ENCODE data around the gene KTN1. TPM values are rescaled to one million over a fixed set of nuclear protein-coding genes. Genes with fewer than 3 reads are reported as not detected.

Gene KTN1
- total RNA-seq, 1 donor from 2014 or later = 123 TPM

DNA sequence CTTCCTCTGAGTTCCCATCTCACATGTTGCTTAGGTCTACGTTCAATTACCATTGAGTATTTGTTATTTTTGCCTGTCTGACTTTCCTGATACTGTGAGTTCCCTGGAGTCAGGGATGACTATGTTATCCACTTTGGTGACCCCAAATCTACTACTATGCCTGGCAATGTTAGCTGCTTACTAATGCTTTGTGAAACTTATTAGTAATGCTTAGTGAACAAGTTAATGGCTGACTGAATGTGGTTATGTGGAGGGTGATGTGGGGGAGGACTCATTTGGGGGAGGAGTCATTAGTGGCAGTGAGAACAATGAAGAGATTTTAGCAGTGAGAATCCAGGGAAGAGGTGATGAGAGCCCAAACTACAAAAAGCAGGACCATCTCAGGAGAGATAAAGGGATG, 121.6 kb downstream of the KTN1 start:
- Mint-ChIP-seq H3K4me3 (no peak overlapping the region), H3K36me3 (ENCODE audit: low read depth) (no peaks in the 10 kb centered on the region), H3K4me1 (ENCODE audit: low read depth) (no peaks in the 10 kb centered on the region), H3K27me3 (ENCODE audit: insufficient read depth) (no peaks in the 10 kb centered on the region), H3K27ac (no peak overlapping the region), H3K9me3 (no peaks in the 10 kb centered on the region)
- intact Hi-C loops (cut with micrococcal nuclease) = no loop called here
- DNase-seq (ENCODE audit: low spot score) = no peak

DNA sequence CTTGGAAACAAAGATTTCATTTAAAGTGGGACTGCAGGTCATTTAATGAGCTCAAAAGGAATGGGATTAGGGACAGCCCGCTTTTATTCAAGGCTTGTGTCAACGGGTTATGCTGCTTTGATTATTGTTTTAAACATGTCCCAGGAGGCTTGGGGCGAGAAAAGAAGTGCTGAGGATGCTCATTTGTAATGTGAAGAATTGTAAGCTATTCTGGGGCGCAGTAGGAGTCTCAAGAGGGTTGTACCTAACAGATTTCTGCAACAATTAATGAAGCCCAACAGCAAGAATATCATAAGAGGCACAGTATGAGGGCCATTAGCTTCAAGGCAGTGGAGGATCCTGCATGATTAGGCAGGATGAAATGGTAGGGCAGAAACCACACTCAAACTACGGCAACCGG, 122.5 kb downstream of the KTN1 start:
- no peaks in the 10 kb centered on the region for H3K4me1 Mint-ChIP-seq (ENCODE audit: low read depth)
- intact Hi-C loops (cut with micrococcal nuclease) = no loop called here
- no peaks in the 10 kb centered on the region for H3K36me3 Mint-ChIP-seq (ENCODE audit: low read depth)
- no peaks in the 10 kb centered on the region for H3K9me3 Mint-ChIP-seq
- no peak overlapping the region for H3K27ac Mint-ChIP-seq
- DNase-seq (ENCODE audit: low spot score) = no peak
- H3K27me3 Mint-ChIP-seq (ENCODE audit: insufficient read depth) = no peaks in the 10 kb centered on the region
- H3K4me3 Mint-ChIP-seq = no peak overlapping the region

DNA sequence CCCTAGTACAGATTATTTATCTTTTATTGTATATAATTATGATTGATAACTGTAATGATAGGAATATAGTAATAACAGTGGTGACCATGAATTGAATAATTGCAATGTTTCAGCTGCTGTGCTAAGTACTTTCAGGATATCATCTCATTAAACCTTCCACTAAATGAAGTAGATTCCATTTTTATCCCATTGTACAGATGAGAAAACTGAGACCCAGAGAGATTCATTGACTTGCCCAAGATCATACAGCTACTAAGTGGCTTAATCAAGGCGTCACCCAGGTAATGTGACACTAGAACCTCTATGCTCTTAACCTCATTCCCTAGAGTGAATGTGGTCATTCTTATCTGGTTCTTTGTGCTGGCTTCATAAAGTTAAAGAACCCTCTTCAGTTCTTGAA, 124.6 kb downstream of the KTN1 start:
- H3K9me3 Mint-ChIP-seq = no peaks in the 10 kb centered on the region
- H3K27me3 Mint-ChIP-seq (ENCODE audit: insufficient read depth) = no peaks in the 10 kb centered on the region
- no peak overlapping the region for H3K4me3 Mint-ChIP-seq
- H3K36me3 Mint-ChIP-seq (ENCODE audit: low read depth) = no peaks in the 10 kb centered on the region
- intact Hi-C loops (cut with micrococcal nuclease) = no loop called here
- no peaks in the 10 kb centered on the region for H3K4me1 Mint-ChIP-seq (ENCODE audit: low read depth)
- no peak overlapping the region for H3K27ac Mint-ChIP-seq
- DNase-seq (ENCODE audit: low spot score) = no peak

DNA sequence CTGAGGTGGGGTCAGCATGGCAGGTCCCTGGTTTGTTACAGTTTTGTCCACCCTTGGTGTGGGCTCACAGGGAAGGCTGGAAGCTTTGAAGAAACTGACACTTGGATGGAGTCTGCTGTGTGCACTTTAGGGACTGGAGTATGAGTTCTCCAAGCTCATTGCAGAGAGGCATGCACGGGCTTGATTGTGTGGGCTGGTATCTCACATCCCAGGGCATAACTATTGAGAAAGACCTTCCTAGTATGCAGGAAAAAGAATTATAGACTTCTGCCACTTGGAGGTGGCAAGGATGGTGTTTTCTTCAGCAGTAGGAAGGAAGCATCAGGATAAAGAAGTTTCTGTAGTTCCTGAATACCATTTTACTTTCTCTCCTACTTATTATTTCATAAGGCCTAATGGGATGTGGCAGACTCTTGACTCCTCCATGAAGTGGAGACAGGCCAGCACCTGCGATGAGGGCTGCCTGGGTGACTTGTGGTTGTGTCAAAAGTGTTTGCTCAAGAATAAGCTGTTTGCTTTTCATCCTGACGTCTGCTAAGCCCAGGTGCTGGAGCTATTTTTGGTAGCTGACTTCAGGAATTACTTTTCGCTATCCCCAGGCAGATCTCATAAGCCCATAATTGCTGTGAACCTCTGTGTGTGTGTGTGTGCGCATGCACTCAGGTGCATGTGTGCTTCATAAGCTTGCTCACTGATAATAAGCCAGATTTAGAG, 125.8 kb downstream of the KTN1 start:
- Mint-ChIP-seq H3K27ac (no peak overlapping the region), H3K4me1 (ENCODE audit: low read depth) (no peaks in the 10 kb centered on the region), H3K27me3 (ENCODE audit: insufficient read depth) (no peaks in the 10 kb centered on the region), H3K4me3 (no peak overlapping the region), H3K36me3 (ENCODE audit: low read depth) (no peaks in the 10 kb centered on the region), H3K9me3 (no peaks in the 10 kb centered on the region)
- intact Hi-C loops (cut with micrococcal nuclease) = no loop called here
- no peak for DNase-seq (ENCODE audit: low spot score)

DNA sequence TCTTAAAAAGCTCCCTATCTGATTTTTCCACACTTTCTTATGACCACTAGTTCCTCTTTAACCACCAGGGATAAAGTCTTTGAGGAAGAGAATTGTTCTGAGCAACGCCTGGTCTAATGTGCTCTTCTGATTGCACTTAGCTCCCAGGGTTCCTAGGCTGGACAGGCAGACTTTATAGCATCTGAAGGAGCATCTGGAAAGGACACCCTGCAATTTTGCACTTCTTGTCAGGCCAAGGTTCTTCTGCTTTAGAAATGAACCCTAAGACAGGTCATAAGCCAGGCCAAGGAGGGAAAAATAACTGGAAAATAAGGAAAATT, 126.3 kb downstream of the KTN1 start:
- no peak for DNase-seq (ENCODE audit: low spot score)
- Mint-ChIP-seq H3K9me3 (no peaks in the 10 kb centered on the region), H3K36me3 (ENCODE audit: low read depth) (no peaks in the 10 kb centered on the region), H3K4me1 (ENCODE audit: low read depth) (no peaks in the 10 kb centered on the region), H3K4me3 (no peak overlapping the region), H3K27me3 (ENCODE audit: insufficient read depth) (no peaks in the 10 kb centered on the region), H3K27ac (no peak overlapping the region)
- intact Hi-C loops (cut with micrococcal nuclease) = no loop called here

DNA sequence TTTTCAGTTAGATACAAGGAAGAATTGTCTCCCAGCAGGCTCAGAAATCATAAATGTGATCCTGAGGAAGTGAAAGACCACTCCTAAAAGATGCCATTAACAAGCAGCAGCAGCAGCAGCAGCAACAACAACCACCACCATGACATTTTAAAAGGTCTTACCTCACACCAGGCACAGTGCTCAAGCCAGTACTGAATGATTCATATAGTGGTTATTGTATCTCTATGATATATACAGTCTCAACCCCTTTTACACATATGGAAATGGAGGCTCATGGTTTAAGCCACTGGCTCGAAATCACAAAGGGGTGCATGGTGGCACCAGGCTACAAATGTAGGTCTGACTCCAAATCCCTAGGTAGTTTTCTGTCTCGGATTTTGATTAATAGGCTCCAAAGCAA, 126.9 kb downstream of the KTN1 start:
- Mint-ChIP-seq H3K27ac (no peak overlapping the region), H3K4me3 (no peak overlapping the region), H3K27me3 (ENCODE audit: insufficient read depth) (no peaks in the 10 kb centered on the region), H3K36me3 (ENCODE audit: low read depth) (no peaks in the 10 kb centered on the region), H3K4me1 (ENCODE audit: low read depth) (no peaks in the 10 kb centered on the region), H3K9me3 (no peaks in the 10 kb centered on the region)
- DNase-seq (ENCODE audit: low spot score) = no peak
- intact Hi-C loops (cut with micrococcal nuclease) = loop anchor here (1.0 kb wide), 3 partner anchors 633 to 767 kb away; no protein-coding TSS in a partner anchor

DNA sequence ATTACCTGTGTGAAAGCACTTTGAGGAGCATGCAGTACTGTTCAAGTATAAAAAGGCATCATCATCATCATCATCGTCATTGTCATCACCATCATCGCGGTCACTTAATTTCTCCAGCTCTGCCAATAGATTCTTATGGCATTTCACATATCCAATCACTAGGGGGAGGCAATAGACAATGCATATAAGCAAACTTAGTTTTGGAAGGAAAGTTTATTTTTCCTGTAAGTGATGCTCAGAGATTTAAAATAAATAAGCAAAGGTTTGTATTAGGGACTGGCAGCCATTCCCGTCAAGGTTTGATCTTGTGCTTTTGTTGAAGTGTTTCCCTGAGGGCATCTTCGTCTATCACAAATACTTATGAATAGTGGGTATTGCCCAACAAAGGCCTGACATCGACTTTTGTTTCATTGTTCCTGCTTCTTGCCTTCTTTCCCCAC, 127.4 kb downstream of the KTN1 start:
- H3K36me3 Mint-ChIP-seq (ENCODE audit: low read depth) = no peaks in the 10 kb centered on the region
- intact Hi-C loops (cut with micrococcal nuclease) = loop anchor here (1.0 kb wide), 3 partner anchors 633 to 767 kb away; no protein-coding TSS in a partner anchor
- H3K27ac Mint-ChIP-seq = no peak overlapping the region
- no peaks in the 10 kb centered on the region for H3K9me3 Mint-ChIP-seq
- no peak for DNase-seq (ENCODE audit: low spot score)
- no peak overlapping the region for H3K4me3 Mint-ChIP-seq
- no peaks in the 10 kb centered on the region for H3K27me3 Mint-ChIP-seq (ENCODE audit: insufficient read depth)
- H3K4me1 Mint-ChIP-seq (ENCODE audit: low read depth) = no peaks in the 10 kb centered on the region

DNA sequence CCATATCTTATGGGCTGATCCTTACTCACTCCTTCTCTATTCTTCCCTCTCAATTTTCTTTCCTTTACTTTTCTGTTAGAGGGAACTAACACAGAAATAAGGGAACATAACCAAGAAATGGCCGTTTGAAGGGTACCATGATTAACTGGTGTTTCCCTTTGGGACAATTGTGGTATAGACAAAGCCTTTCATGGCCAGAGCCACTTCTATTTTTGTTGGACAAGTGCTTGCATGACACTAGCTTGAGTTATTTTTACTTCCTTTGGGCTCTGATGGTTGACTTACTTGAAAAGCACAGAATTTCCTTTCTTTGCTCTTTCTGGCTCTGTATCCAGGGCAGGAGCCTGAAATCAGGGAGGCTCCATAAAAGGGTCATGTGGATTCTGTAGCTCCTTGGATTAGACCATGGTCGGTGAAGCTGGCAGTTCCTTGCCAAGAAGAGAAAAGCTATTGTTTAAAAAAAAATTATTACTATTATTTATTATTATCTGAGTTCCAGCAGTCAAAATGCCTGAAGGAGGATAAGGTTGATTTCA, 130.6 kb downstream of the KTN1 start:
- intact Hi-C loops (cut with micrococcal nuclease) = no loop called here
- Mint-ChIP-seq H3K4me3 (no peak overlapping the region), H3K27ac (no peak overlapping the region), H3K36me3 (ENCODE audit: low read depth) (no peaks in the 10 kb centered on the region), H3K27me3 (ENCODE audit: insufficient read depth) (no peaks in the 10 kb centered on the region), H3K9me3 (no peaks in the 10 kb centered on the region), H3K4me1 (ENCODE audit: low read depth) (no peaks in the 10 kb centered on the region)
- no peak for DNase-seq (ENCODE audit: low spot score)

DNA sequence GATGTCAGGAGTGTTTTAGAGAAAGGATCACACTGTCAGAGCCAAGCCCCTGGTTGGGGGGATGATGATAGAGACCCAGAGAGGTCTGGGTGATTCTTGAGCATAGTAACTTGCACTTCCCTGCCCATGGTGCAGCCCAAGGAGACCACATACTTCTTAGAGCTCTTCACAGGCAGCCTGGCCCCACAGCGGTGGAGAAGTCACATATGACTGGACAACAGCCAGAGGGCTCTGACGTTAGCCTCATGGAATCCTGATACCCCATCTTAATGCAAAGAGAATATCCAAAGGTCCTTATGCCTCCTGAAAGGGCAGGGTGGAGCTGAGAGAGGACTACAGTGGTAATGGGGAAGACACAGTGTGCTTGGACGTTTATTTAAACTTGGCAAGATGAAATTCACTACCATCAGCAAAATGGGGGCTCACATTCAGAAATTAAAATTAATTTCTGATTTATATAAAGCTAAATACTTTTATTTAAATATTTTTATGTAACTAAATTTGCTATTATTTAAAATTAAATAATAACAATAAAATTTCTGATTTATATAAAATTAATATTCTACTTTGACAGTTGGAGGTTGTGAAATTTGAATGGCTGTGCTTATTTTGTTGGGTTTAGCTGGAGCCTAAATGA, 131.3 kb downstream of the KTN1 start:
- intact Hi-C loops (cut with micrococcal nuclease) = no loop called here

DNA sequence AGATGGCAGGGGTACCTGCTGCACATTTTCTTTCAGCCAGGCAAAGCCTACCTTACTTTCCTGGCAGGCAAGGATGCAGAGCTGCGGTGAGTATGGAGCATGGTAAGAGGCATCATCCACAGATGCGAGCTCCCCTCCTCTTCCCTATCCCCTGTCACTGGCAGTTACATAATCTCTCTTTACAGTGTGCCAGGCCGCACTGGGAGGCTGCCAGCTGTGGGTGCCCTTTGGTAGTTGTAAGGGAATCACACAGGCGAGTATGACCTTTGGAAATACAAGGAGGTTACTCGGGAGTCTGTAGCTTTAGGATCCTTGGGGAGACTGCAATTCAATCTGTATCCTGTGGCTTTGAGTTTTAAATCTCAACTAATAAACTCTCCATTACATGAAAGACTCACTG, 132.5 kb downstream of the KTN1 start:
- no peak for DNase-seq (ENCODE audit: low spot score)
- H3K4me3 Mint-ChIP-seq = no peak overlapping the region
- intact Hi-C loops (cut with micrococcal nuclease) = no loop called here
- H3K27ac Mint-ChIP-seq = no peak overlapping the region
- H3K36me3 Mint-ChIP-seq (ENCODE audit: low read depth) = no peaks in the 10 kb centered on the region
- H3K27me3 Mint-ChIP-seq (ENCODE audit: insufficient read depth) = peaks cover 1% of the 10 kb centered on the region
- H3K9me3 Mint-ChIP-seq = no peaks in the 10 kb centered on the region
- no peaks in the 10 kb centered on the region for H3K4me1 Mint-ChIP-seq (ENCODE audit: low read depth)

More for the DNA sequence above, 131.3 kb downstream of the KTN1 start:
- no peak for DNase-seq (ENCODE audit: low spot score)
- Mint-ChIP-seq H3K27me3 (ENCODE audit: insufficient read depth) (no peaks in the 10 kb centered on the region), H3K4me1 (ENCODE audit: low read depth) (no peaks in the 10 kb centered on the region), H3K4me3 (no peak overlapping the region), H3K27ac (no peak overlapping the region), H3K9me3 (no peaks in the 10 kb centered on the region), H3K36me3 (ENCODE audit: low read depth) (no peaks in the 10 kb centered on the region)

DNA sequence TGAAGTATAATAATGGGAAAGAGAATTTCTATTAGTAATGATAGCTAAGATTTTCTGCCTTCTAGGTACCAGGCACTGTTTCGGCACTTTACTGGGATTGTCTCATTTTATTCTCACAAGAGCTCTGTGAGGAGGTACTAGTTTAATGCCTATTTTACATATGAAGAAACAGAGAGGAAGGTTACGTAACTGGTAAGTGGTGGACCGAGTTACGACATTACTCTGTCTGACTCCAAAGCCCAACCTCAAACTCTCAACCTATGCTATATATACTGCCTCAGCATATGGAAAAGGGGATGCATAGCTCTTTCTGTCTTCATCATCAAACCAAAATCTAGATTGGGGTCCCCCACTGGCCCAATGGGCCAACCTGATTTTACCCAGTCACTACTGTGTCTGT, 133.5 kb downstream of the KTN1 start:
- H3K4me1 Mint-ChIP-seq (ENCODE audit: low read depth) = no peaks in the 10 kb centered on the region
- no peaks in the 10 kb centered on the region for H3K9me3 Mint-ChIP-seq
- no peak for DNase-seq (ENCODE audit: low spot score)
- intact Hi-C loops (cut with micrococcal nuclease) = no loop called here
- no peak overlapping the region for H3K4me3 Mint-ChIP-seq
- no peak overlapping the region for H3K27ac Mint-ChIP-seq
- H3K27me3 Mint-ChIP-seq (ENCODE audit: insufficient read depth) = peaks cover 1% of the 10 kb centered on the region
- H3K36me3 Mint-ChIP-seq (ENCODE audit: low read depth) = no peaks in the 10 kb centered on the region

DNA sequence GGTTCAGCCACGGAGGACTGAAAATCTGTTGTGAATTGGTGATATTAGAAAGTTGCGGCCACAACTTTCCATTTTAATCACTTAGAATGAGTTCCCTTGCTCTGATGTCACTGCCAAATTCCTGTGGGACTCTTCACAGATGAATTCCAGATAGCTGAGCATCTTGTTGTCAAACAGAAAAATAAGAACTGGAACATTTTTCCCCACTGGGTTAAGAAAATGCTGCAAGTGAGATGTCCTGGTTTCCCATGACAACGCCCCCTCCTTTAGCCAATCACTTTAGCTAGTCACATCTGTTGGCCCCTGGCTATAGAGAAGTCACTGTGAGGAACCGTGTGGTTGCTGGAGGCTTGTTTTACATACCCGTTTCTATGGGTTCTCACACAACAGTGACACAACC, 135.9 kb downstream of the KTN1 start:
- no peak overlapping the region for H3K27ac Mint-ChIP-seq
- intact Hi-C loops (cut with micrococcal nuclease) = no loop called here
- peaks cover 2% of the 10 kb centered on the region for H3K36me3 Mint-ChIP-seq (ENCODE audit: low read depth)
- H3K27me3 Mint-ChIP-seq (ENCODE audit: insufficient read depth) = peaks cover 1% of the 10 kb centered on the region
- DNase-seq (ENCODE audit: low spot score) = no peak
- H3K9me3 Mint-ChIP-seq = no peaks in the 10 kb centered on the region
- no peak overlapping the region for H3K4me3 Mint-ChIP-seq
- H3K4me1 Mint-ChIP-seq (ENCODE audit: low read depth) = no peaks in the 10 kb centered on the region

DNA sequence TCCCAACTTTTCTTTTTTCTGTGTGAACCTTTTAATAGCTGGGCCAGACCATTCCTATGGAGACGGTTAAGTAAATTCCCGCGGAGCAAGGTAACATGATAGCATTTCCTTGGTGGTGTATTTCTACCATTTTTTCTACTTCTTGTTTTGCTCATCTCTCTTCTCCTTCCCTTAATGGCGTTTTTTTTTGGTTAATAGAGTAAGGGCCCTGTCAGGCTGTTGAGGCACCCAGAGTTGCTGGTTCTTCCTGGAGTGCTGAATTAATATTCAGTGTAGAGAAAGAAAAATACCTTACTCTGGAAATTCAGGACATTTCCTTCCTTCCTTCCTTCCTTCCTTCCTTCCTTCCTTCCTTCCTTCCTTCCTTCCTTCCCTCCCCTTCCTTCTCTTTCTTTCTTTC, 137.6 kb downstream of the KTN1 start:
- no peak overlapping the region for H3K4me3 Mint-ChIP-seq
- intact Hi-C loops (cut with micrococcal nuclease) = no loop called here
- no peak overlapping the region for H3K27ac Mint-ChIP-seq
- H3K27me3 Mint-ChIP-seq (ENCODE audit: insufficient read depth) = peaks cover 1% of the 10 kb centered on the region
- H3K4me1 Mint-ChIP-seq (ENCODE audit: low read depth) = no peaks in the 10 kb centered on the region
- no peak for DNase-seq (ENCODE audit: low spot score)
- H3K36me3 Mint-ChIP-seq (ENCODE audit: low read depth) = peaks cover 4% of the 10 kb centered on the region
- no peaks in the 10 kb centered on the region for H3K9me3 Mint-ChIP-seq
